Superior temporal gyrus (tissue), 1 donor: ENCODE measurements around the gene GAA.
"Not testable (repeated sequence)": the region's sequence is repeated elsewhere in the genome, so short reads cannot be mapped to it uniquely, and the experiment has no call there.

Source experiments
- DNase-seq: peaks from one replicate; pipeline ENCODE4 v3.0.0-alpha.2; 2016; ENCODE audit errors: extremely low spot score

Gene GAA

DNA sequence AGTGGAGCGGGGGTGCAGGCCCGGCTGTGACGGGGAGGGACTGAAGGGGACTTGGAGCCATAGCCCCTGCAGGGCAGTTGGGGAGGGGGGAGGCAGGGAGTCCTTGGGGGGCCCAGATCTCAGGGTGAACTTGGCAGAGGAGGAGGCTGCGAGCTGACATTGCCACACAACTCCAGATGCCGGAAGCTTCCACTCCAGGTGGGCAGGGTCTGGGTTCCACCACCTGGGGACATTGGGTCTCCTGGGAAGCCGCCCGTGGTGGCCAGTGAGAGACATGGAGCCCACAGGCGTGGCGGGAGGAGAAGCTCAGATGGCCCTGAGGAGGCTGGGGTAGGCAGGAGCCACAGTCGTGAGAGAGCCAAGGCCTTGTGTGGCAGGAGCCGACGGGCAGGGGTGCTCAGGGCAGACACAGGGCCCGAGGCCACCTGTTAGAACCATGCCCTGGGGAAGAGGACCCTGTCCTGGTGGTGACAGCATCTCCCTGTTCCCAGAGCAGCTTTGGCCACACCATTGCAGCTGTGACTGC is 18.2 kb upstream of the GAA start:
- DNase-seq = no peak

DNA sequence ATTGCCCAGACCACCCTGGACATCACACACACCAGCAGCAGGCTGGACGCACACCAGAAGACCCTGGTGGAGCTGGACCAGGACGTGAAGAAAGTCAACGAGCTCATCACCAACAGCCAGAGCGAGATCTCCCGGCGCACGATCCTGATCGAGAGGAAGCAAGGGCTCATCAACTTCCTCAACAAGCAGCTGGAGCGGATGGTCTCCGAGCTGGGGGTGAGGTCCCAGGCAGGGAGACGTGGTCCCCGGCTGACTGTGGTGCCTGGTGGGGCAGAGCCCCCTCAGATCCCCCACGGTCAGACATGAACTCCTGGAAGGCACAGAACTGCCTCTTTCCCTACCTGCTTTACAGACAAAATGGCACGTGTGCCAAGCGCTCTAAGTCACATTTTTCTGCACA is 16.6 kb upstream of the GAA start:
- no peak for DNase-seq

DNA sequence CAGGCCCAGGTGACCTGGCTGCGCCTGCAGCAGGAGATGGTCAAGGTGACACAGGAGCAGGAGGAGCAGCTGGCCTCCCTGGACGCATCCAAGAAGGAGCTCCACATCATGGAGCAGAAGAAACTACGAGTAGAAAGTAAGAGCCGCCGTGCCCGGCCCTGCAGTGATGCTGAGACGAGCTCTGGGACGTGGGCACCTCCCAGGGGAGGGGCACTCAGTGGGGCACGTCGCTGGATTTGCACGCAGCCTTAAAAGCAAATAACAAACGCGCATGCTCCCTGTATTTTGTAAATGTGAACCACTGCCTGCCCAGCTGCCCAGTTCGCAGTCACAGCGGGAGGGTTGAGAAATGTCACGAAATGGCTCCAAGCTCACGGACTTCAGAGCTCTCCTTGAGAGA is 15.3 kb upstream of the GAA start:
- no peak for DNase-seq

DNA sequence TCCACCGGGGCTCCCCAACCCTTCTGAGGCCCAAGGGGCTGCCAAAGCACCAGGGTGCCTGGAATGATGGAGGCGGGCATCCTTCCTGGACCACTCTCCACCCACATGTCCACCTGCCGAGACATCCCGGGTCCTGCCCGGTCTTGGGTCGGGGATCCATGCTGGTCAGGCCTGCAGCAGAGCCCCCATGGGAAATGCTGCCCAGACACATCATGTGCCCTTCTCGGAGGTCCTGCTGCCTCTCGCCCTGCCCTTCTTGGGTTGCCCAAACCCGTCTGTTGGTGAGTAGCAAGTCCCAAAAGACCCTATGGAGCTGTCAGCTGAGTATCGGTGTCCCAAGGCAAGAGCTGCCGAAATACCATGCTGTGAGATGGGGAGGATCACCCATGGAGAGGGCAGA is 14.8 kb upstream of the GAA start:
- no peak for DNase-seq

GRCh38 chr17:80087346-80088265 is 13.8 kb upstream of the GAA start:
- DNase-seq = no peak

GRCh38 chr17:80089762-80090161 is 11.6 kb upstream of the GAA start:
- DNase-seq = no peak

- DNase-seq = not testable (repeated sequence)
Observed at GRCh38 chr17:80090164-80090563, 11.2 kb upstream of the GAA start.

DNA sequence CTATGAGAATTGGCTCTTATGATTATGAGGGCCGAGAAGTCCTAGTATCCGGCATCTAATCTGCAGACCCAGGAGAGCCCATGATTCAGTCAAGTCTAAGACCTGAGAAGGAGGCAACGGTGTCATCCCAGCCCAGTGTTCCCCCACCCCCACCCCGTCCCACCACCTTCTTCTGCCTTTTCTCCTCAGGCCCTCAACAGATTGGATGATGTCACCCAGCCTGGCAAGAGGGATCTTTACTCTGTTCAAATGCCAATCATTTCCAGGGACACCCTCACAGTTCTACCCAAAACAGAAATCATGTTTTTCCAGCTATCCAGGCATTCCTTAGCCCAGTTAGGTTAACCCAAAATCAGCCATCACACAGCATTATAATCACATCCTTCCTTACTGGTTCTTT is 10.0 kb upstream of the GAA start:
- DNase-seq = no peak

DNA sequence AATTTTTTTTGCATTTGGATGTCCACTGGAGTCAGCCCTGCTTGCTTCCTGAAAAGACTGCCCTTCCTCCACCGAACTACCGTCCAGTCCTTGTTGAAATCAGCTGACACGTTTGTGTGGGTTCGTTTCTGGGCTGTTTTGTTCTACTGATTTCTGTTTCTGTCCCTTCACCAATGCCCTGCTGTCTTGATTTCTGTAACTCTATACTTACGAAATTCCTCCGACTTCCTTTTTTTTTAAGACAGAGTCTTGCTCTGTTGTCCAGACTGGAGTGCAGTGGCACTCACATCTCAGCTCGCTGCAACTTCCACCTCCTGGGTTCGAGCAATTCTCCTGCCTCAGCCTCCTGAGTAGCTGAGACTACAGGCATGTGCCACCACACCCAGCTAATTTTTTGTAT is 8.4 kb upstream of the GAA start:
- DNase-seq = no peak

GRCh38 chr17:80095038-80095843 is 6.1 kb upstream of the GAA start:
- DNase-seq = no peak

- no peak for DNase-seq
Observed at GRCh38 chr17:80095844-80096475, 5.4 kb upstream of the GAA start.

DNA sequence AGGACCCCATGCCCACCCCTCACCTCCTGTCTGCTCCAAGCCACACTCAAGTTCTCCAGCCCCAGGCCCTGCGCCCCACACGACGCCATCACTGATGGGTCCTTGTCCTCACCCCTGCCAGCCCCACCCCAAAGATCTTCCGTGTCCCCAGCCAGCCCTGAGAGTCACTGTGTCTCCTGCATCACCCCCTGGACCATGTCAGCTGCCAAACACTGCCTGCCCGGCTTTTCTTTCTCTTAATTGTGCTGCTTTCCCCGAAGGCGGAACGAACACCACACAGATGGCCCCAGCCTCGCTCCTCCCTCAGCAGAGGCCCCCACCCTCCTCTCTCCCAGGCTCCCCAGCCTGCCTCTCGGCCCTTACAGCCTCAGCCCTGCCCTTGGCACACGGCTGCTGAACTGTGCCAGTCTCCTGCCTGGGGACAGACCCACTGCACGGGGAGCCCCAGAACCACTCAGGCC is 4.8 kb upstream of the GAA start:
- DNase-seq = no peak

DNA sequence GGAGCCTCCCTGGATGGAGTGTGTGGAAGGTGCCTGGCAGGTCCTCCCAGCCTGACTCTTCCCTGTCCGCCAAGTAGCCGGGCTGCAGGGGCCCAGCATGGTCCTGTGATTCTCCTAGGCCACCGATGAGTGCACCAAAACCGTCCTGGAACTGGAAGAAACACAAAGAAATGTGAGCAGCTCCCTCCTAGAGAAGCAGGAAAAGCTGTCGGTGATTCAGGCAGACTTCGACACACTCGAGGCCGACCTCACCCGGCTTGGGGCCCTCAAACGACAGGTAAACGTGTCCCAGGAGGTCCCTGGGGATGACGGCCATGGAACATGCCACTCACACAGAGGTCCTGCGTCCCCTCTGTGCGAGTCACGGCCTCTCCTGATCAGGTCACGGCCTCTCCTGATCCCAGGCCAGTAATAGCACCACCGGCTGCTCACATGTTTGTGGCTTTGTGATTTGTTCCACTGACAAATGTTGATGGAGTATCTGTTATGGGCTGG is 4.2 kb upstream of the GAA start:
- no peak for DNase-seq

GRCh38 chr17:80097844-80098691 is 3.3 kb upstream of the GAA start:
- DNase-seq = no peak

GRCh38 chr17:80099291-80100034 is 1.9 kb upstream of the GAA start:
- no peak for DNase-seq

- no peak for DNase-seq
Observed at GRCh38 chr17:80100035-80100323, 1.4 kb upstream of the GAA start.

DNA sequence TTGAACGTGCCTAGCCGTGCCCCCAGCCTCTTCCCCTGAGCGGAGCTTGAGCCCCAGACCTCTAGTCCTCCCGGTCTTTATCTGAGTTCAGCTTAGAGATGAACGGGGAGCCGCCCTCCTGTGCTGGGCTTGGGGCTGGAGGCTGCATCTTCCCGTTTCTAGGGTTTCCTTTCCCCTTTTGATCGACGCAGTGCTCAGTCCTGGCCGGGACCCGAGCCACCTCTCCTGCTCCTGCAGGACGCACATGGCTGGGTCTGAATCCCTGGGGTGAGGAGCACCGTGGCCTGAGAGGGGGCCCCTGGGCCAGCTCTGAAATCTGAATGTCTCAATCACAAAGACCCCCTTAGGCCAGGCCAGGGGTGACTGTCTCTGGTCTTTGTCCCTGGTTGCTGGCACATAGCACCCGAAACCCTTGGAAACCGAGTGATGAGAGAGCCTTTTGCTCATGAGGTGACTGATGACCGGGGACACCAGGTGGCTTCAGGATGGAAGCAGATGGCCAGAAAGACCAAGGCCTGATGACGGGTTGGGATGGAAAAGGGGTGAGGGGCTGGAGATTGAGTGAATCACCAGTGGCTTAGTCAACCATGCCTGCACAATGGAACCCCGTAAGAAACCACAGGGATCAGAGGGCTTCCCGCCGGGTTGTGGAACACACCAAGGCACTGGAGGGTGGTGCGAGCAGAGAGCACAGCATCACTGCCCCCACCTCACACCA is 724 bp downstream of the GAA start:
- DNase-seq = no peak

- DNase-seq = no peak
Observed at GRCh38 chr17:80102664-80103448, 1.5 kb downstream of the GAA start.

- DNase-seq = no peak
Observed at GRCh38 chr17:80103449-80104085, 2.2 kb downstream of the GAA start.
